GM19438 (cell line): ENCODE data around the gene LCNL1.
"Not testable (repeated sequence)": the region's sequence is repeated elsewhere in the genome, so short reads cannot be mapped to it uniquely, and the experiment has no call there.

Experiments
- ATAC-seq: cut with Tn5 transposase; IDR thresholded peaks from one replicate; pipeline ENCODE4 v1.9.1; 2021; ENCODE audit warnings: low read depth; ENCODE audit not compliant: unreplicated experiment

The LCNL1 gene

DNA sequence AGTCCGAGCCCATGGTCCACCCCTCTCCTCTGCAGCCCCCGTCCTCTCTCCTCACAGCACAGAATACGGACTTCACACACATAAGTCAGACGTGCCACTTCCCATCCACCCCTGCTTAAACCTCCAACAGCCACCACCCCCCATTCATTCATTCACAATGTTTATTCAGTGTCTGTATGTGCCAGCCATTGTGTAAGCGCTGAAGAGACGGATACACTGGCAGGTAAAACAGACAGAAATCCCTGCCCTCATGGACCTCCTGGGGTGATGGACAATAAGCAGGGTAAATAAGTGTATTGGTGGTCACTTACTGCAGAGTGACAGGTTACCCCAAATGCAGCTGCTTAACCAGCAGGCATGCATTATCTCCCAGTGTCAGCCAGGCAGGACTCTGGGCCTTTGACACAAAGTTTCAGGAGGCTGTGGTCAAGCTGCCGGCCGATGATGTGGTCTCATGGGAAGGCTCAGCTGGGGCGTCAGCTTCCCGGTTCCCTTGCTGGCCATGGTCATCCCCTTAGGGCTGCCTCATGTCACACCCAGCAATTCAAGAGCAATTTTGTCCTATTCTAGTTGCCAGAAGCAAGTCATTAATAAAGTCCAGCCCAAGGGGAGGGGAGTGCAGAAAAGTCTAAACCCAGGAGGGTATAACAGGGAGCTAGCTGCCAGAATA is 7.6 kb downstream of the LCNL1 start:
- no peak for ATAC-seq

DNA sequence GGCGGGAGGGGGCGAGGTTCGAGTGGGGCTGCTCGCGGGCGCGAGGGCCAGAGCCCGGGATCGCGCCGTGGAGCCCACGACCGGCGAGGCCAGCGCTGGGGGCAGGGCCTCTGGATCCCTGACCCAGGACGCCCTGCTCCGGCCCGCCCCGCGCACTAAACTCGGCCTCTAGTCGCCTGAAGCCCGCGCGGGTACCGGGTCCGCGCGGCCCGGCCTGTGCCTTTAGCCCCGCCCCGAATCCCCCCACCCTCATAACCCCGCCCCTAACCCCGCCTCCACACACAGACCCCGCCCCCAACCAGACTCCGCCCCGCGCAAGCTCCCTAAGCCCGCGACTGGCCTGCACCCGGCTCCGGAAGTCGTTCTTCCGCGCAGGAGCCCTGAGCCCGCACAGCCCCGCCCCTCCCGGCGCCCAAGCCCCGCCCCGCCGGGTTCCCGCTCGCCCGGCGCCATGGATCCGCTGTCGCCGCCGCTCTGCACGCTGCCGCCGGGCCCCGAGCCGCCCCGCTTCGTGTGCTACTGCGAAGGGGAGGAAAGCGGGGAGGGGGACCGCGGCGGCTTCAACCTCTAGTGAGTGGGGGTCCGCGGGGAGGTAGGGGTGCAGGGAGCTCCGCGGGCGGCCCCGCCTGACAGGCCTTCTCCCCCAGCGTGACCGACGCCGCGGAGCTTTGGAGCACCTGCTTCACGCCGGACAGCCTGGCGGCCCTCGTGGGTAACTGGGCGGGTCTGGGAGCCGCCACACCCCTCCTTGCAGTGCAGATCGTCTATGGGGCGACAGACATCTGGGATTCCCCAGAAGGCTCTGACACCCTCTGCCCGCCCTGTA is 9.4 kb downstream of the LCNL1 start, which contains the start of gene PAXX:
Gene PAXX, plus strand, starts transcription at position 430 of the 826 bp plus-strand sequence. Its CDS starts 22 bp downstream, at position 452.
- peak; percentile 71 for ATAC-seq

DNA sequence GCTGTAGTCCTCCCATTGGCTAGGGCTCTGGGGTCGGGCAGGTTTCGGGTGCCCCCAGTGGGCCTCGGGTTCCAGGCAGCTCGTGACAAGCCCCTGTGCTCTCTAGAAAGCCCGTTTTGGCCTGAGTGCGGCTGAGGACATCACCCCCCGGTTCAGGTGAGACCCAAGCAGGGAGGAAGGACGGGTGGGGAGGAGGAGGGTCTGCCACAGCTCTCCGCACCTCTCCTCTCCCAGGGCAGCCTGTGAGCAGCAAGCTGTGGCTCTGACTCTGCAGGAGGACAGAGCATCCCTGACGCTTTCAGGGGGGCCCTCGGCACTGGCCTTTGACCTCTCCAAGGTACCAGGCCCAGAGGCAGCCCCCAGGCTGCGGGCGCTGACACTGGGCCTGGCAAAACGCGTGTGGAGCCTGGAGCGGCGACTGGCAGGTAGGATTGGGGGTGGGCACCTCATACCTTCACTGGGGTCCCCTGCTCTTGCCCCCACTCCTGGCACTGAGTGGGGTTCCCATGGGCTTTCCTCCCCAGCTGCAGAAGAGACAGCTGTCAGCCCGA is 10.1 kb downstream of the LCNL1 start:
- no peak for ATAC-seq

DNA sequence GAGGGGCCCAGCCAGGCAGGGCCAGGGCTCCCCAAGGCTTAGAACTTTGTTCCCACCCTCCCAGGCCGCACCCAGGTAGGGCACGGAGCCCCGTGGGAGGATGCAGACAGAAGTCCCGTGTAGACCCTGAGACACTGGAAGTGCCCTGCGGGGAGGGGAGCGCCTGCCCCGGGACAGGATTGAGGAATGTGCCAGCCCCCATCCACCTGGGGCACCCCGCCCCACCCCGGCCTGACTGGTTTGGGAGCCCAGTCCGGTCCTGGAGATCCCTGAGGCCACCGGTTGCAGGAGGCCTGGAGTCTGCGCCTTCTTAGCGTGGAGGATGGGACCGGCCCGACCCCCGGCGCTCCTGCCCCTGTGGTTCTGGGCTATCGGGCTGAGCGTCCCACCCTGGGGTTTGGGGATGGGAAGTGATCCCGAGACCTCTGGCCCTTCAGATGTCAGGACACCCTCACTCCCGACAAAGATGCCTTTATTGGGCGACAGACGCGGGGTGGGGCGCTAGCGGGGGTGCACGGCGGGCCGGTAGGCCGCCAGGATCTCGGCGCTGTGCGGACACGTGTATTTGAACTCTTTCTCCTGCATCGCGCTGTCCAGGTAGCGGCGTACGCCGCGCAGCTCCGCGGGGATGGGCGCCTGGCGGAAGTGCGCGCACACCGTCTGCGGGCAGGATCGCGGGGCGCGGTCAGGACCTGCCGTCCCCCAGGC is 11.5 kb downstream of the LCNL1 start:
- ATAC-seq: no peak

DNA sequence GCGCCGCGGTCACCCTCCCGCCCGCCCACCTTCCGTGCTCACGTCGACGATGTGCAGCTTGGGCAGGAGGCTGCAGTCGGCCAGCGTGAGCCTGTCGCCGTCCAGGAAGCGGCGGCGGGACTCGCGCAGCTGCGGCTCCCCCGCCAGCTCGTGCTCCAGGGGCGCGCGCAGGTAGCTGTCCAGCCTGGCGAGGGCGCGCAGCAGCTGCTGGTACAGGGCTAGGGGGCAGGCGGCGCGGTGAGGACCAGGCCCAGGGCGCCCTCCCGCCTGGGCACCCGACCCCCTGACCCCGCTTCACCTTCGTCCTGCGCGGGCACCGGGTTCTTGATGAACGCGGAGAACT is 12.1 kb downstream of the LCNL1 start:
- ATAC-seq: no peak

DNA sequence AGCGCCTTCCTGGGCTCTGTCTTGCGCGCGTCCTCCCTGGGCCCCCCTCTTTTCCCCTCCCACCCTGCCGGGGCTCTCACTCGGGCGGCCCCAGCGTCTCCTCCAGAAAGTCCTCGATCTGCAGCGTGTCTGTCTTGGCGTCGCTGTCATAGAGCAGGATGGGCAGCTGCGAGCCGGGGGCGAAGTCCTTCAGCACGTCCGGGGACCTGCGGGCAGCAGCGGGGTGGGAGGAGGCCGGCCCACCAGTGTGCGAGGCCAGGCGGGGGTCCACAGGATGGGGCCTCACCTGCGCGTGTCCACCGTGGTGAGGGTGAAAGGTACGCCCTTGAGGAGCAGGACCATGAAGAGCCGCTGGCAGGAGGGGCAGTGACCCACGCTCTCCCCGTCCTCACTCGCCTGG is 12.6 kb downstream of the LCNL1 start:
- no peak for ATAC-seq

DNA sequence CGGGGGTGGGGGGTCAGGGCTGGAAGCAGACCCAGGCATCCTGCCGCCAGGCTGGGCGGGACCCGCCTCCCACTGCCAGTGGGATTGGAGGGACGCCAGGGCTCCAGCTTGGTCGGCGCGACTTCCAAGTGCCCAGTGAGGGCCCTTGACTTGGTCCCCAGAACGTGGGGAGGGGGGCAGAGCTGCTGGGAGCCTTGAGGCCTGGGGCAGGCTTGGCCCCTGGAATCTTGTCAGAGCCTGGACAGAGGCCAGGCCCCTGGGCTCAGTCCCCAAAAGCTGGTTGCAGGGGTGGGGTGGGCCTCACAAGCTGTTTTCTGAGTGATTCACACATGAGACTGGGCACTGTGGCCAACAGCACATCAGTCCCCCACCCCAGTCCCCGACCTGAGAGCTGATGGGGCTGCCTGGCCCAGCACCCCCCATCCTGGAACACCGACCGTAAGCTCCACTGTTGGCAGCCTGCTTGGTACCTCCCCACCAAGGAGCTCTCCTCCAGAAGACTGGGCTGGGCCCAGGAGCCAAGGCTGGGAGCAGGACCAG is 13.0 kb downstream of the LCNL1 start:
- ATAC-seq: no peak

DNA sequence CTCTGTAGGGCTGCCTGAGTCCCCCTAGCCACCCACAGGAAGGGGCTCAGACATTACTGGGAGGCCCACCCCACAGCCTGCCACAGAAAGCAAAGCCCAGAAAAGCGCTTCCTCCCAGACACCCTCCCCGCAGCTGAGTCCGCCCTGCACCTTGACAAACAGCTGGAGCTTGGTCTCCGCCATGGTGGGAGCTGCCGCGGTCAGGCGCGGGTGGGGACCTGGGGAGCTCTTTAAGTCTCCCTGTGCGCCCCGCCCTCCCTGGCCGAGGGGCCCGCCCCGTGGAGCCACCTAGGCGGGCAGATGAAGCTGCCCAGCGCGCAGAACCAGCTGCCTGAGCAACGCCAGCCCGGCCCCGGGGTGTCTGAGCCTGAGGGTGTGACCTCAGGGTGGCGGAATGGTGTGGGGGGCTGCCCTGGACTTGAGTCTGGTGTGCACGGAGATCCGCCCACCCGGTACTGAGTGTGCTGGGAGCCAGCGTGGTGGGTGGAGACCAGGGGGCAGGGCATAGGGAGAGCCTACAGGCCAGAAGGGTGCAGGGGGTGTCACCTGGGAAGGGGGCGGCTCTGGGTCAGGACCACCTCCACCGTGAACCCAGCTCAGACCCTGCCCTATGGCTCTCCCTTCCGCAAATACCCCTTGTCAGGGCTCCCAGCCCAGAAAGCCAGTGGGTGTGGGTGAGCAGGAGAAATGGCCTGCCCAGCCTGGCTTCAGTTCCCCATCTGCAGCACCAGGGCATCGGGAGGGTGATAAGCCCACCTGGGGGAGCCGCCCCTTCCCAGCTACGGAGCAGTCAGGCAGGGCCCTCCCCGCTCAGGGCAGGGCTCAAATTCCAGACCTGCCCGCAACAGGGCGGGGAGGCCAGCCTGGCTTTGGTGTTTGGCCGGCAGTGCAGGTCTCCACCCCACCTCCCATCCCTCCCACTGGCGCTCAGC is 13.8 kb downstream of the LCNL1 start, which contains the start of gene CLIC3:
Gene CLIC3, minus strand, starts transcription at position 208 of the 932 bp plus-strand sequence. Its CDS starts 25 bp downstream, at position 183.
- ATAC-seq: no peak

DNA sequence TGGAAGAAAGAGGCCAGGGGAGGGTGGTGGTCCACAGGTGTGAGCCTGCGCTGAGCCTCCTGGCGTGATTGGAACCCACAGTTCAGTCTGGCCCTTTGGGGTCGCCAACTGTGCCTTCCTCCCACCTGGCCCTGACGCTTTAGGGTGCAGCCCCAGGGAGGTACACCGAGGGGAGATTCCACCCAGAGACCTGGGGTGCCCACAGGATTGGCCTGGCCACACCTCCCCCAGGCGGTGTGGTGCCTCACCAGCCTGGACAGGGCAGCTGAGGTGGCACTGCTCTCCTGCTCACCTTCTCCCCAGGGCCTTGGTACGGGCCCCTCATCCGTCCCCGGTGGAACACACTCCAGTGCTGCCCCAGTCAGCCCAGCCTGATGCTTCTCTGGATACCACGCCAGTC is 14.6 kb downstream of the LCNL1 start:
- no peak for ATAC-seq

DNA sequence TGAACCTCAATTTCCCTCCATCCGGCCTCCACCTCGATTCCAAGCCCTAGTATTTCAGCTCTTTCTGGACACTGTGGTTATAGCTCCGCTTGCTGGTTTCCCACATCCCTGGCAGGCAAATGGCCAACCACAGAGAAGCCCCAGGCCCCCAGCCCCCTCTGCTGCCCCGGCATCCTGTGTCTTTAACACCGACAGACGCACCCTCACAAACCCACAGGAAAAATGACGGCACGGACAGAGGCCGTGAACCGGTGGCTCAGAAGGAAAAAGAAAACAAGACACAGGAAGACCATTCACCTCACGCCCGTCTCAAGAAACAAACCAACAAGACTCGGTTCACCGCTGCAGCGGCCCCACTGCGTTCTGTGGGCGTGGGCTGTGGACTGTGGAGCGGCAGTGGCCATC is 15.0 kb downstream of the LCNL1 start:
- ATAC-seq: no peak

DNA sequence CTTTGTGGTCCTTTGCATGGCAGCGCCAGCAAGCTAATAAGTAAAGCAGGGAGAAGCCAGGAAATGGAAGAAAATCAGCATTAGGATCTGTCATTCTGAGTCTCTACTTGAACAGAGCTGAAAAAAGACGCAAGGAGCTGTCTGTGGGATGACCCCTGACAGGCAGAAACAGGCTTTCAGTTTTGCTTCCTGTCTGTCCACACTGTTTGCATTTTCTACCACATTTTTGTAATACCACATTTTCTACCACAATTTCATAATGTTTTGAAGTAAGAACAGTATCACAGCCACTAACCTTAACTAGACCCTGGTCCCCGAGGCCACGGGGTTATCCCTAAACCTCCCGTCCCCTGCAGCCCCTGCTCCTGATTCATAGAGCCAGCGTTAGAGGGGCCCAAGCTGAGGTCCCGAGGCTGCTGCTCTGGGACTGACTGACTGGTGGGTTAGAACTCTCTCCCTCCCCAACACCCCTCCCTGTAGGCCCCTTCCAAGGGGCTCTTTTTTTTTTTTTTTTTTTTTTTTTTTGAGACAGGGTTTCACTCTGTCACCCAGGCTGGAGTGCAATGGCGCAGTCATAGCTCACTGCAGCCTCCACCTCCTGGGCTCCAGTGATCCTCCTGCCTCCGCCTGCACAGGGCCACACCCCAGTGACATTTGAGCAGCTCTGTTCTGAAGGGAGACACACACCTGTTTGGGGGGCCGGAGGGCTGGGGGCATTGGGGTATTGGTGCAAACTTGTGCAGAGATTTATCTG is 17.6 kb downstream of the LCNL1 start:
- ATAC-seq: peak; percentile 71

DNA sequence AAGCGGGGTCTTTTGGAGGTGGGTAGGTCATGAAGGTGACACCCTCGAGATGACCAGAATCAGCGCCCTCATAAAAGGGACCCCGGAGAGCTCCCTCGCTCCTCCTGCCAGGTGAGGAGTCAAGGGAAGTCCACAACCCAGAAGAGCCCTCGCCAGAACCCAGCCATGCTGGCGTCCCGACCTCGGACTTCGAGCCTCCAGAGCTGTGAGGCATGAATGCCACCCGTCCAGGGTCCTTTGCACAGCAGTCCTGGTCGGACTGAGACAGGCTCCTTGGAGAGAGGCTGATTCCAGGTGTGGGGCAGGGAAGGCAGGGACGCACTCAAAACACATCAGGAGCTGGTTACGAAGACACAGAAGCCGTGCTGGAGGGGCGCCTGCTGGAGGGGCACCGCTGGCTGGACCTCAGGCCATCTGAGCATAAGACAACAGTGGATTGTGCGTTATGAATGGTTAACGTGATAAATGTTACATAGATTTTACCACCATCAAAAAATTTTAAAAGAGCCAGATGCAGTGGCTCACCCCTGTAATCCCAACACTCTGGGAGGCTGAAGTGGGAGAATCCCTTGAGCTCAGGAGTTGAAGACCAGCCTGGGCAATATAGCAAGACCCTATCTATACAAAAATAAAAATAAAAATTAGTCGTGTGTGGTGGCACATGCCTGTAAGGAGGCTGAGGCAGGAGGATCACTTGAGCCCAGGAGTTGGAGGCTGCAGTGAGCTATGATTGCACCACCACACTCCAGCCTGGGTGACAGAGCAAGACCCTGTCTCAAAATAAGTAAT is 19.3 kb downstream of the LCNL1 start:
- no peak for ATAC-seq

DNA sequence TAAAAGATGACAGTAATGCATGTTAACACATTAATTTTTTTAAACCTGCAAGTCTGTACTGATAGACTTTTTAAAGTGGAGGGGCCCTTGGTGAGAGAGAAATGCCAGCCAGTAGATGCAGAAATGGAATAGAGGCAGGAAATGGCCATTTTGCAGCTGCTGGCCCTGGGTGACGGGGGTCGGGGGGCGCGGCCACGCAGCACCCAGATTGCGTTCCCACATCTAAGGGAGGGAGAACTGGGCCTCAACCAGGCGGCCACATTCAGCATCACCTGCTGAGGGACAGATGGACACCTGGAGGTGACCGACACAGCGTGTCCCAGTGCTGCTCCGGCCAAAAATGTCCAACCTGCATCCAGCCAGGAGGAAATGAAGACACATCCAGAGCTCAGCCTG is 19.9 kb downstream of the LCNL1 start:
- no peak for ATAC-seq

DNA sequence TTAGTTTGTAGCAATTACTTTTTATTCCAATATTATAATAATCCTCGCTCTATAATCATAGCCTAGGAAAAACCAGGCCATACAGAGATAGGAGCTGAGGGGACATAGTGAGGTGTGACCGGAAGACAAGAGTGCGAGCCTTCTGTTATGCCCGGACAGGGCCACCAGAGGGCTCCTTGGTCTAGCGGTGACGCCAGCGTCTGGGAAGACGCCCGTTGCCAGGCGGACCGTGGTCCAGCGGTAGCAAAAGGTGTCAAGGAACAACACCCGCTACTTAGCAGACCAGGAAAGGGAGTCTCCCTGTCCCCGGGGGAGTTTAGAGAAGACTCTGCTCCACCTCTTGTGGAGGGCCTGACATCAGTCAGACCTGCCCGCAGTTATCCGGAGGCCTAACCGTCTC is 21.5 kb downstream of the LCNL1 start:
- ATAC-seq: not testable (repeated sequence)

DNA sequence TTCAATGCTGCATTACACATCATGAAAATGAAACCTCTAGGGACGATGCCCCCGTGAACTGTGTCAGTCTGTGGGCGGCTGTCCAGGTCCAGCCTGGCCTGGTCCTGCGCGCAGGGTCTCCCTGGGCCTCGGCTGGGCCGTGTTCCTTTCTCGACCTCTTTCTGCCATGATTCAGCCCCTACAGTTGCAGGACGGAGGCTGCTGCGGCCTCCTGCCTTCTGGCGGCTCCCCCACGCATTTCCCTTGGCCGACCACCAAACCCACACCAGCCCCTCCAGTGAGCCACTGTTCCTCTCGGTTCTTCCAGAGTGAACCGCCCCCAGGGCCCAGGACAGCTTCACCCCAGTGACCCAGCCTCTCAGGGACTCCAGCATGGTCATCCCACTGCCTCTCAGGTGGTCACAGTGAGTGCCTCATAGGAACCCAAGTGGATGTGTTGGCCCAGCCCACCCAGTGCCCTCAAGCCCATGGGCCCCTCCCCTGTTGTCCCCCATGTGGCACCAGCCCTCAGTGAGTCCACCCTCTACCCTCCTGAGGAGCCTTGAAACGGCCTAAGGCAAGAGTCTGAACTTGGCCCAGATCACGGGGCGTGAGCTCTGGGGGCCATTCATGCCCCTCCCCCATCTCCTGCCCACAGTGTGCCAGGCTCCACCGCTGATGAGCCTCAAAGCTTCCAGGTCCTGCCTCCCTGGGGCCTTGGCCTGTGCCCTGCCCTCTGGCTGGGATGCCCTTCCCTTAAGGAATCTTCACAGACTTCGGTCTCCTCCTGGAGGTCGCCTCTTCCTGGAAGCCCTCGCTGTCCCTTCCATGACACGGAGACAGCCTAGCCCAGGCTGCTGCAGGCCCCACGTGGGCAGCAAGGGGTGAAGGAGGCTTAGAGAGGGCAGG is 23.6 kb downstream of the LCNL1 start:
- no peak for ATAC-seq

DNA sequence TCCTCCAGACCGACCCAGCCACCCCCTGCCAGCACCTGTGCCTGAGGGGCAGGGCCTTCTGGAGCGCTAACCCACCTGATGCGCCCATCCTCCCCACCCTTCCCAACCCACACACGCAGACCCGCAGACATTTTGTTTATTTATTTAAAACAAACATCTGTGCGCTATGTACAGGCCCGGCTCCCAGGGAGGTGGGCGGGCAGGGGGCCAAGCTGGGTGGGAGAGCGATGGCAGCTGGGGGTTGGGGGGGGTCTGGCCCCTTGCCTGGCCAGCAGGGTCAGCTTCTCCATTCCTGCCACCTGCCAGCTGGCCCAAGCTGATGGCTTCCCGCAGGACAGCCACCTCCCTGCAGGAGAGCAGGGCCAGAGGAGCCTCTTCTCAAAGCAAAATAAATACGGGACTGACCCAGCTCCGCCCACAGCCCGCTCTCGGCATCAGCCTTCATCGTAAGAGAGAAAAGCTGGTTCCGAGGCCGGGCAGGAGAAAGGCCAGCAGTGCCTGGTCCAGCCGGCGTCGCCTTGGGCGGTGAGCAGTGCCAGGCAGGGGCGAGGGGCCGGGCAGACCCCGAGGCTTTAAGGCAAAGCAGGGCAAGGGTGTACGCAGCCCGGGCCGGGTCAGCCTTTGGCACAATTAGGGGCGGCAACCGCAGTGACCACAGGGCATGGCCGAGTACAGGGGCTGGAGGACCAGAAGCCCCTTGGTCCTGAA is 24.5 kb downstream of the LCNL1 start:
- ATAC-seq: no peak

DNA sequence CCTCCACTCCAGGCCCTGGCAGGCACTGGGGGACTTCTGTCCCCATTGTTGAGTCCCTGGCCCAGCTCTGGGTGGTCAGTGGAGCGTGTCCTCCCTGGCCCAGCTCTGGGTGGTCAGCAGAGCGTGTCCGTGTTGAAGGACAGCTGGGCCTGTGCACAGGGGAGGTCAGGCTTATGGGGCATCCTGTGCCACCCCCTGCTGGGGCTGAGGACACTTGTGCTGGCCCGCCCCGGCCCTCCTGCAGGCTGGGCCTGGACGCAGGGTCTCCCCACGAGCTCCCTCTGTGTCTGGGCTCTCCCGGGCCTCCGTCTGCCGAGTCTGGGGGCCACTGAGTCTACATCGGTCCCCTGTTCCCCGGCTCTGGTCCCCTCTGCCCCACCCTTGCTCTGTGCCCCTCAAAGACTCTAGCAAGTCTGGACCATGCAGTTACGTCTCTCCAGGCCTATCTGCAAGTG is 25.1 kb downstream of the LCNL1 start:
- ATAC-seq: no peak
